H1 (cell line): Measurements from ENCODE around the gene VGF. TPM values are rescaled to one million over a fixed set of nuclear protein-coding genes. Genes with fewer than 3 reads are reported as not detected.
A peak's percentile ranks its signal among the peaks of the same experiment; 100 is the strongest.

Experiments used
- CTCF ChIA-PET: fragments of 300-600 bp; sonication (Branson Sonifier 250); formaldehyde crosslinking; loops from one replicate; lab custom pipeline; 2021; ENCODE audit not compliant: partially characterized antibody; lab: Charles Lee
- POLR2A ChIA-PET: fragments of 300-600 bp; sonication (Branson Sonifier 250); formaldehyde crosslinking; loops from one replicate; lab custom pipeline; 2021; ENCODE audit warnings: inconsistent platforms; ENCODE audit not compliant: partially characterized antibody; lab: Charles Lee
- DNase-seq, 2 experiments: peaks; one replicate each; pipeline versions ENCODE4 v3.0.0 to v3.0.0-alpha.2; 2010 to 2022; ENCODE audit warnings: low spot score in 2 of 2, low read depth in 1 of 2, mixed read lengths in 1 of 2
- FAIRE-seq: peaks from 2 replicates; lab custom pipeline; 2011; peaks lifted over from hg19 to GRCh38; lab: Jason Lieb, UNC
- H2AFZ ChIP-seq: 2 replicates; pipeline ENCODE4 v1.8.1; 2012; ENCODE audit warnings: low read length, inconsistent platforms
- H2AK5ac ChIP-seq: 2 replicates; pipeline ENCODE4 v1.6.1; 2013; ENCODE audit warnings: low read depth, low read length
- H2BK120ac ChIP-seq: replicated peaks from 2 replicates; pipeline ENCODE3; 2013; ENCODE audit warnings: low read depth, low read length, inconsistent platforms
- H2BK12ac ChIP-seq: 2 replicates; pipeline ENCODE4 v1.6.1; 2013; ENCODE audit warnings: low read depth, low read length
- H2BK15ac ChIP-seq: 2 replicates; pipeline ENCODE4 v1.6.1; 2013; ENCODE audit warnings: low read length
- H2BK20ac ChIP-seq: 2 replicates; pipeline ENCODE4 v1.6.1; 2013; ENCODE audit warnings: low read length
- H2BK5ac ChIP-seq: 2 replicates; pipeline ENCODE4 v1.6.1; 2013; ENCODE audit warnings: low read depth, low read length
- H3K14ac ChIP-seq: 2 replicates; pipeline ENCODE4 v1.6.1; 2013; ENCODE audit warnings: inconsistent platforms; ENCODE audit not compliant: insufficient read length
- H3K18ac ChIP-seq: 2 replicates; pipeline ENCODE4 v1.6.1; 2013; ENCODE audit warnings: low read length; ENCODE audit errors: extremely low read depth
- H3K23ac ChIP-seq: 2 replicates; pipeline ENCODE4 v1.6.1; 2013; ENCODE audit warnings: inconsistent platforms; ENCODE audit not compliant: insufficient read length
- H3K23me2 ChIP-seq: 2 replicates; pipeline ENCODE4 v1.6.1; 2013; ENCODE audit warnings: low read depth, low read length
- H3K27ac ChIP-seq: 2 replicates; pipeline ENCODE4 v1.6.1; 2011; ENCODE audit warnings: low read depth, low read length, inconsistent platforms
- H3K27me3 ChIP-seq, 4 experiments: replicated peaks in 1 of 4; 1 replicate in 1 of 4; 2 replicates in 3 of 4; pipeline versions ENCODE4 v1.6.1 to v1.8.1; 2011 to 2013; ENCODE audit warnings: low read length in 3 of 4, mild to moderate bottlenecking in 3 of 4, inconsistent platforms in 2 of 4, mixed read lengths in 2 of 4, moderate library complexity in 1 of 4; ENCODE audit not compliant: control insufficient read depth in 3 of 4, insufficient read depth in 3 of 4; ENCODE audit errors: extremely low read depth in 1 of 4
- H3K36me3 ChIP-seq, 4 experiments: 2 replicates each; pipeline versions ENCODE4 v1.6.1 to v1.8.1; 2011 to 2013; ENCODE audit warnings: mild to moderate bottlenecking in 4 of 4, low read length in 3 of 4, moderate library complexity in 2 of 4, control low read depth in 1 of 4, inconsistent platforms in 1 of 4; ENCODE audit not compliant: insufficient read depth in 4 of 4, control insufficient read depth in 2 of 4
- H3K4ac ChIP-seq: replicated peaks from 2 replicates; pipeline ENCODE3; 2013; ENCODE audit warnings: low read length, low read depth, mixed read lengths, inconsistent platforms; ENCODE audit not compliant: insufficient read length
- H3K4me1 ChIP-seq, 4 experiments: replicated peaks in 1 of 4; 1 replicate in 1 of 4; 2 replicates in 3 of 4; pipeline versions ENCODE4 v1.6.1 to v1.8.1; 2011 to 2013; ENCODE audit warnings: low read length in 3 of 4, inconsistent platforms in 2 of 4, mixed read lengths in 1 of 4; ENCODE audit not compliant: insufficient read depth in 4 of 4, control insufficient read depth in 3 of 4
- H3K4me2 ChIP-seq, 2 experiments: 2 replicates each; pipeline versions ENCODE4 v1.6.1 to v1.8.1; 2011 to 2013; ENCODE audit warnings: low read depth in 2 of 2, low read length in 2 of 2, control low read depth in 1 of 2, inconsistent platforms in 1 of 2, mild to moderate bottlenecking in 1 of 2; ENCODE audit not compliant: insufficient read depth in 1 of 2
- H3K4me3 ChIP-seq, 4 experiments: fragments of 200-600, 300-600 bp in 1 of 4; sonication (generic), shearing (Covaris generic), sonication (Bioruptor Twin) in 1 of 4; 2 replicates each; pipeline versions ENCODE4 v1.5.1 to v1.8.1; 2011 to 2016; ENCODE audit warnings: low read length in 4 of 4, low read depth in 3 of 4, control low read depth in 2 of 4, inconsistent platforms in 2 of 4, mild to moderate bottlenecking in 2 of 4, mixed read lengths in 1 of 4, moderate library complexity in 1 of 4; ENCODE audit not compliant: insufficient read depth in 2 of 4; ENCODE audit errors: extremely low read depth in 1 of 4
- H3K56ac ChIP-seq: replicated peaks from 2 replicates; pipeline ENCODE3; 2013; ENCODE audit warnings: low read depth, mild to moderate bottlenecking, mixed read lengths, low read length, inconsistent platforms; ENCODE audit not compliant: insufficient read length
- H3K79me1 ChIP-seq: 2 replicates; pipeline ENCODE4 v1.6.1; 2013; ENCODE audit warnings: low read depth, low read length, control low read depth
- H3K79me2 ChIP-seq, 2 experiments: 2 replicates each; pipeline versions ENCODE4 v1.6.1 to v1.8.1; 2012 to 2013; ENCODE audit warnings: low read length in 2 of 2, mild to moderate bottlenecking in 2 of 2, inconsistent platforms in 1 of 2; ENCODE audit not compliant: insufficient read depth in 2 of 2, control insufficient read depth in 1 of 2
- H3K9ac ChIP-seq, 4 experiments: replicated peaks in 1 of 4; 1 replicate in 1 of 4; 2 replicates in 3 of 4; pipeline versions ENCODE4 v1.6.1 to v1.8.1; 2011 to 2013; ENCODE audit warnings: low read depth in 3 of 4, low read length in 3 of 4, control low read depth in 2 of 4, mild to moderate bottlenecking in 2 of 4, moderate library complexity in 2 of 4, inconsistent platforms in 1 of 4; ENCODE audit errors: extremely low read depth in 1 of 4
- H3K9me3 ChIP-seq, 2 experiments: 2 replicates each; pipeline versions ENCODE4 v1.6.1 to v1.8.1; 2012 to 2013; ENCODE audit warnings: mild to moderate bottlenecking in 2 of 2, moderate library complexity in 2 of 2, control low read depth in 1 of 2, inconsistent platforms in 1 of 2, low read depth in 1 of 2, low read length in 1 of 2, mixed read lengths in 1 of 2; ENCODE audit not compliant: insufficient read depth in 2 of 2
- H4K20me1 ChIP-seq, 2 experiments: replicated peaks in 1 of 2; 2 replicates each; pipeline versions ENCODE3 to v1.8.1; 2011 to 2013; ENCODE audit warnings: inconsistent platforms in 2 of 2, low read length in 2 of 2, mild to moderate bottlenecking in 1 of 2; ENCODE audit not compliant: insufficient read depth in 2 of 2, control insufficient read depth in 1 of 2
- H4K5ac ChIP-seq: 2 replicates; pipeline ENCODE4 v1.6.1; 2013; ENCODE audit warnings: low read length, low read depth, mixed read lengths, inconsistent platforms; ENCODE audit not compliant: insufficient read length
- H4K8ac ChIP-seq: 2 replicates; pipeline ENCODE4 v1.8.0; 2013; ENCODE audit warnings: mild to moderate bottlenecking, moderate library complexity, low read length, inconsistent platforms; ENCODE audit not compliant: insufficient read depth; ENCODE audit errors: extremely low read depth
- H4K91ac ChIP-seq: replicated peaks from 2 replicates; pipeline ENCODE3; 2013; ENCODE audit warnings: low read length, mixed read lengths, inconsistent platforms; ENCODE audit not compliant: insufficient read length
- EZH2 ChIP-seq: fragments of 200-600 bp; sonication (generic); IDR thresholded peaks from 2 replicates; pipeline ENCODE4 v1.7.1; 2012; ENCODE audit warnings: low read depth, mild to moderate bottlenecking, moderate library complexity, low read length, inconsistent platforms; ENCODE audit not compliant: severe bottlenecking
- GTF2F1 ChIP-seq: IDR thresholded peaks from 2 replicates; pipeline ENCODE4 v1.6.1; 2012; ENCODE audit warnings: low read depth, low read length, improper control_type of control experiment, borderline replicate concordance
- POLR2AphosphoS5 ChIP-seq: IDR thresholded peaks from 2 replicates; pipeline ENCODE4 v1.6.1; 2011; ENCODE audit warnings: low read depth, low read length
- WGBS, 2 experiments: shearing (Covaris generic) in 1 of 2; methylation state at CpG; one replicate each; pipeline versions ENCODE4 v1.1.6 to v1.1.7; 2013 to 2015; ENCODE audit warnings: low lambda C conversion rate in 2 of 2, mixed read lengths in 2 of 2, inconsistent platforms in 1 of 2, low coverage in 1 of 2, missing lambda C conversion rate in 1 of 2; ENCODE audit not compliant: insufficient replicate concordance in 2 of 2, insufficient coverage in 1 of 2, insufficient read length in 1 of 2; ENCODE audit errors: extremely low coverage in 1 of 2, missing lambda C conversion rate in 1 of 2; 5-methylcytosine and 5-hydroxymethylcytosine counted together
- polyA plus RNA-seq, 7 experiments: library from polyadenylated mRNA; depleted of rRNA in 3 of 7; stranded (reverse) in 5 of 7; unstranded in 2 of 7; fragments of >200 nt in 5 of 7; fragments of 200-250 nt in 2 of 7; gene quantifications; 1 replicate in 5 of 7; 2 replicates in 1 of 7; 4 replicates in 1 of 7; pipeline versions ENCODE4 v1.2.1 to v1.2.3, GENCODE V29; 2011 to 2013; ENCODE audit warnings: missing spikeins in 2 of 7, mixed read lengths in 2 of 7
- total RNA-seq: library from RNA; stranded (reverse); fragmentation: NEBNext Ultra II Directional; extraction: Animal tissue kit (Norgen Biotek cat#: 25700); gene quantifications from 2 replicates; pipeline ENCODE4 v1.2.1, GENCODE V29; 2021

Gene VGF
- total and polyA plus RNA-seq, 2 of the 8 experiments (the other 6 are each of a cell fraction or from before 2014, with no cell fraction given), result 1.6 to 7.0 TPM

DNA sequence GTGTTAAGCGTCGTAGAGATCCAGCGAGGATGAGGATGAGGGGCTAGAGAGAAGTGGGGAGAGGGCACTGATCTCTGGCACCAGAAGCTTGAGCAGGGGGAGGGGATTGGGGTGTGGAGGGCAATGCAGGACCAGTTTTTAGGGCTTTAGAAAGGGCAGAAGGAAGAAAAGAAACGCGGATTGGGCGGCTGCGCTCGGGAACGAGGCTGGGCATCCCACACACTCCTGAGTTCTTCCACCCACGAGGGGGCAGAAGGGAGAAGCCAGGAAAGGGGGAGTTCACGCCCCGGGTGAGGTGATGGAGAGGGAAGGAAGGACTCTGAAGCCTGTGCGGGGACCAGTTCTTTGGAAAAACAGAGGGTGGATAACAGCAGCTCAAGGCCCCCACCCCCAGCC lies 6.1 kb upstream of the VGF start:
- POLR2A ChIA-PET, result interaction anchor here (0.6 to 2.2 kb wide), 10 partner anchors 9 to 315 kb away, joined by 3 to 10 read pairs (median 4); no protein-coding TSS in a partner anchor
- Histone ChIP-seq H3K4me1 (peaks cover 11 to 67% (median 46%) of the 10 kb centered on the region in 4 experiments), H3K4ac (no peak overlapping the region), H3K4me3 (peak overlapping the region in 3 of 4 experiments; percentile 16 to 68 (median 42); a peak in 6 of 8 replicates), H2AFZ (no peak overlapping the region), H2BK120ac (no peak overlapping the region), H3K56ac (no peak overlapping the region), H2BK5ac (0 out of 2 replicates have a peak overlapping the region, but pooled peaks have one; percentile 74), H3K79me1 (no peaks in the 10 kb centered on the region), H2BK12ac (peak overlapping the region; percentile 27; the same call in 1 of the 2 replicates), H4K20me1 (peaks cover 0 to 9% of the 10 kb centered on the region in 2 experiments), H2AK5ac (no peak overlapping the region), H3K23me2 (peaks cover 29% of the 10 kb centered on the region), H4K5ac (no peak overlapping the region), H3K18ac (no peak overlapping the region), H3K4me2 (peak overlapping the region; percentile 44 to 95), H3K9ac (no peak overlapping the region), H3K14ac (no peak overlapping the region), H4K91ac (no peak overlapping the region), H2BK20ac (peak overlapping the region; percentile 8; the same call in 1 of the 2 replicates), H3K9me3 (no peaks in the 10 kb centered on the region), H3K23ac (no peak overlapping the region), H3K27ac (no peak overlapping the region), H2BK15ac (peak overlapping the region; percentile 65; the same call in 1 of the 2 replicates), H3K36me3 (no peaks in the 10 kb centered on the region), H4K8ac (no peak overlapping the region), H3K79me2 (no peaks in the 10 kb centered on the region), H3K27me3 (peaks cover 56 to 96% (median 84%) of the 10 kb centered on the region in 4 experiments)
- DNase-seq (no peak), FAIRE-seq (no peak)
- WGBS, 2 experiments, result 6% methylated on average over 9 of the region's 13 CpGs; no CpG with 5 or more reads in 1 of the 2 experiments
- TF ChIP-seq EZH2 (peak; percentile 19), POLR2AphosphoS5 (no peak), GTF2F1 (no peak)
- CTCF ChIA-PET, result interaction anchor here (0.6 to 3.0 kb wide), 23 partner anchors 9 to 587 kb away, joined by 3 to 38 read pairs (median 5); partner anchors contain the start of genes MOGAT3 and NAT16
